HepG2 (cell line): Measurements from ENCODE around the gene LCMT2. TPM values are rescaled to one million over a fixed set of nuclear protein-coding genes. Genes with fewer than 3 reads are reported as not detected.

Experiments used
- AHR ChIP-seq: IDR thresholded peaks from 2 replicates; pipeline ENCODE4 v1.6.1; 2018; ENCODE audit warnings: missing genetic modification reagents, missing compliant biosample characterization
- CENPBD1 ChIP-seq: sonication (generic); formaldehyde crosslinking; IDR thresholded peaks from 2 replicates; pipeline ENCODE4 v1.8.0; 2022; ENCODE audit warnings: missing genetic modification reagents, low read depth, mild to moderate bottlenecking, borderline replicate concordance
- FLYWCH1 ChIP-seq: sonication (generic); formaldehyde crosslinking; IDR thresholded peaks from 2 replicates; pipeline ENCODE4 v1.8.1; 2023; ENCODE audit warnings: mild to moderate bottlenecking, missing genetic modification reagents
- FOSL1 ChIP-seq: sonication (generic); formaldehyde crosslinking; IDR thresholded peaks from 2 replicates; pipeline ENCODE4 v1.9.0; 2021; ENCODE audit warnings: missing genetic modification reagents, borderline replicate concordance
- GABPA ChIP-seq, 2 experiments: IDR thresholded peaks; 2 replicates each; pipeline ENCODE4 v1.6.1; 2011 to 2016; ENCODE audit warnings: low read depth in 2 of 2, low read length in 1 of 2, missing biosample characterization in 1 of 2, missing genetic modification characterization in 1 of 2
- HES4 ChIP-seq: sonication (generic); formaldehyde crosslinking; IDR thresholded peaks from 2 replicates; pipeline ENCODE4 v1.9.0; 2021; ENCODE audit warnings: mild to moderate bottlenecking, missing genetic modification reagents, borderline replicate concordance
- HOXD1 ChIP-seq: sonication (generic); formaldehyde crosslinking; IDR thresholded peaks from 2 replicates; pipeline ENCODE4 v1.5.0; 2020; ENCODE audit warnings: missing genetic modification reagents
- JARID2 ChIP-seq: sonication (generic); formaldehyde crosslinking; IDR thresholded peaks from 2 replicates; pipeline ENCODE4 v1.8.1; 2023; ENCODE audit warnings: missing genetic modification reagents, inconsistent platforms; ENCODE audit not compliant: insufficient replicate concordance
- NFATC3 ChIP-seq: sonication (generic); formaldehyde crosslinking; IDR thresholded peaks from 2 replicates; pipeline ENCODE4 v1.5.1; 2020; ENCODE audit warnings: mild to moderate bottlenecking, missing genetic modification reagents
- NFE2L1 ChIP-seq: sonication (generic); formaldehyde crosslinking; IDR thresholded peaks from 2 replicates; pipeline ENCODE4 v1.4.0; 2020; ENCODE audit warnings: missing genetic modification reagents, mild to moderate bottlenecking, borderline replicate concordance
- PAF1 ChIP-seq: IDR thresholded peaks from 2 replicates; pipeline ENCODE4 v1.6.1; 2016; ENCODE audit warnings: missing genetic modification reagents, missing compliant biosample characterization
- PHF8 ChIP-seq: sonication (generic); formaldehyde crosslinking; IDR thresholded peaks from 2 replicates; pipeline ENCODE4 v1.5.0; 2020; ENCODE audit warnings: missing genetic modification reagents
- RELA ChIP-seq: sonication (generic); formaldehyde crosslinking; IDR thresholded peaks from 2 replicates; pipeline ENCODE4 v1.4.0; 2020; ENCODE audit warnings: missing genetic modification reagents
- ZFP36 ChIP-seq: fragments of 150-350 bp; IDR thresholded peaks from 2 replicates; pipeline ENCODE4 v1.6.1; 2018; ENCODE audit warnings: borderline replicate concordance, low read length, low read depth; ENCODE audit not compliant: partially characterized antibody
- ZNF235 ChIP-seq: sonication (generic); formaldehyde crosslinking; IDR thresholded peaks from 2 replicates; pipeline ENCODE4 v1.8.1; 2023; ENCODE audit warnings: mild to moderate bottlenecking, missing genetic modification reagents, borderline replicate concordance
- ZNF432 ChIP-seq: sonication (generic); formaldehyde crosslinking; IDR thresholded peaks from 2 replicates; pipeline ENCODE4 v1.5.0; 2020; ENCODE audit warnings: missing genetic modification reagents, mild to moderate bottlenecking, borderline replicate concordance
- ZNF446 ChIP-seq: sonication (generic); formaldehyde crosslinking; IDR thresholded peaks from 2 replicates; pipeline ENCODE4 v1.5.0; 2020; ENCODE audit warnings: mild to moderate bottlenecking, missing genetic modification reagents
- ZNF598 ChIP-seq: sonication (generic); formaldehyde crosslinking; IDR thresholded peaks from 2 replicates; pipeline ENCODE4 v1.5.1; 2020; ENCODE audit warnings: mild to moderate bottlenecking, missing genetic modification reagents, borderline replicate concordance
- polyA plus RNA-seq, 8 experiments: library from polyadenylated mRNA; depleted of rRNA in 3 of 8; stranded (reverse) in 7 of 8; unstranded in 1 of 8; fragments of >200 nt; fragmentation: Illumina TruSeq in 4 of 8; extraction: Trizol in 4 of 8; gene quantifications; 2 replicates each; pipeline versions ENCODE4 v1.2.1 to v1.2.3, GENCODE V29; 2011 to 2016; ENCODE audit warnings: low read depth in 4 of 8, missing spikeins in 1 of 8, mixed read lengths in 1 of 8; ENCODE audit not compliant: insufficient read depth in 1 of 8
- total RNA-seq, 5 experiments: library from RNA; depleted of rRNA; stranded (reverse); fragments of >200 nt; fragmentation: Illumina TruSeq; extraction: Trizol; gene quantifications; 2 replicates each; pipeline ENCODE4 v1.2.3, GENCODE V29; 2016; ENCODE audit warnings: low read depth in 1 of 5
- TF ChIP-seq, protein P1 (sequence below), 2 experiments: fragments of 450-650 bp in 1 of 2; sonication (generic) in 1 of 2; formaldehyde crosslinking; IDR thresholded peaks; 2 replicates each; pipeline versions ENCODE4 v1.5.0 to v1.8.0; 2020 to 2022; ENCODE audit warnings: mild to moderate bottlenecking in 1 of 2, missing genetic modification reagents in 1 of 2
- TF ChIP-seq, protein P2 (sequence below): sonication (generic); formaldehyde crosslinking; IDR thresholded peaks from 2 replicates; pipeline ENCODE4 v1.5.1; 2020; ENCODE audit warnings: missing genetic modification reagents, mild to moderate bottlenecking, borderline replicate concordance
- TF ChIP-seq, protein P3 (sequence below): sonication (generic); formaldehyde crosslinking; IDR thresholded peaks from 2 replicates; pipeline ENCODE4 v1.4.0; 2020; ENCODE audit warnings: mild to moderate bottlenecking, missing genetic modification reagents, borderline replicate concordance
- TF ChIP-seq, protein P4 (sequence below): sonication (generic); formaldehyde crosslinking; IDR thresholded peaks from 2 replicates; pipeline ENCODE4 v1.8.0; 2023; ENCODE audit warnings: mild to moderate bottlenecking, missing genetic modification reagents

LCMT2 gene
- total and polyA plus RNA-seq, 2 of the 13 experiments (the other 11 are each of a cell fraction or from before 2014, with no cell fraction given), result 6.9 to 9.1 TPM

DNA sequence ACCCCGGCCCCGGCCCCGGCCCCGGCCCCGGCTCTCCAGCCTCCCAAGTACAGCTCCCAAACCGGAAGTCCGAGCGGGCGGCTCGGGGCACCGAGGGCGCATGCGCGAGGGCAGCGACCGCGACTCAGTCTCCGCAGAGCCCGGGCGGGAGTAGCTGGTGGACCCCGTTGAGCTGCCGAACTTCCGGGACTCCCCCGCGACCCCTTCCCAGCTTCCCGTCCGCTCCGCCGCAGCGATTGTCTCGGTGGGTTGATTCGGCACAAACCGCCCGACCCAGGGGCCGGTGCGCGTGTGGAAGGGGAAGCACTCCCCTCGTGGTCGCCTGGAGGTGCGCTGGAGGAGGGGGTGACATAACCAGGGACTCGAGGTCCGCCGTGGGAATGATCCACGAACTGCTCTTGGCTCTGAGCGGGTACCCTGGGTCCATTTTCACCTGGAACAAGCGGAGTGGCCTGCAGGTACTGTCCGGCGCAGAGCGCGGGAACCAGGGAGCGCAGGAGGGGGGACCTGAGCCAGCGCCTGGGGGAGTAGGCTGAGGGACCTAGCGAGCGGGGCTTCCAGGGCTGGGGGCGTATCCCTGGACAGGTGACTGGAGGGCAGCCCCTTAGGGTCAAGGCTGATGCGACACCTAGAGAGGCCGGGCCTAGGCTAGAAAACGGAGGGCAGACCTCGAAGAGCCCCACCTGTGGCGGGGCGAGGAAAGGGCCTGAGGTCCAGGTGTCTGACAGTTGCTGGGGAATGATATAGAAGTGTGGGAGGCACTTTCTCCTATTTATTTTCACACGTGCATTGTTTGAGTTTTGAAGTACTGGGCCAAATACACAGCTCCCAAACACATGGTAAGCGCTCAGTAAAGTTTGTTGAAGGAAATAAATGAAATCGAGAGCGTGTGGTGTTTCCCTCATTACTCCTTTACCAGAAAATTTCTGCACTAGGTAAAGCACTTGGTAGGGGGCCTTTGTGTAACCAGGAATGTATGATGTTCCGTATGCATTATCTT lies 40.9 kb upstream of the LCMT2 start, which contains the start of the genes TUBGCP4 and ZSCAN29 (continued):
- TF ChIP-seq HOXD1 (CRISPR knock-in tag) (peak; percentile 63; the same call in 1 of the 2 replicates), PAF1 (CRISPR knock-in tag) (no peak), ZFP36 (no peak), NFATC3 (CRISPR knock-in tag) (no peak), FOSL1 (no peak), ZNF432 (CRISPR knock-in tag) (no peak), ZNF598 (CRISPR knock-in tag) (peak; percentile 75; the same call in 1 of the 2 replicates), ZNF446 (peak; percentile 79), AHR (CRISPR knock-in tag) (no peak), RELA (CRISPR knock-in tag) (no peak; the same call in 1 of the 2 replicates), GABPA (IDR thresholded peaks at IDR 0.05; ENCODE audit: low read depth, low read length) (peak; percentile 84), GABPA (CRISPR knock-in tag; IDR thresholded peaks at IDR 0.05; ENCODE audit: low read depth) (peak; percentile 88), FLYWCH1 (CRISPR knock-in tag) (0 out of 2 replicates have a peak, but pooled peaks have one; percentile 66), ZNF235 (CRISPR knock-in tag) (no peak), CENPBD1 (CRISPR knock-in tag) (no peak), HES4 (CRISPR knock-in tag) (peak; percentile 53; the same call in 1 of the 2 replicates), NFE2L1 (CRISPR knock-in tag) (no peak), JARID2 (CRISPR knock-in tag) (no peak), PHF8 (CRISPR knock-in tag) (peak; percentile 98)
- TF ChIP-seq, protein P1, sequence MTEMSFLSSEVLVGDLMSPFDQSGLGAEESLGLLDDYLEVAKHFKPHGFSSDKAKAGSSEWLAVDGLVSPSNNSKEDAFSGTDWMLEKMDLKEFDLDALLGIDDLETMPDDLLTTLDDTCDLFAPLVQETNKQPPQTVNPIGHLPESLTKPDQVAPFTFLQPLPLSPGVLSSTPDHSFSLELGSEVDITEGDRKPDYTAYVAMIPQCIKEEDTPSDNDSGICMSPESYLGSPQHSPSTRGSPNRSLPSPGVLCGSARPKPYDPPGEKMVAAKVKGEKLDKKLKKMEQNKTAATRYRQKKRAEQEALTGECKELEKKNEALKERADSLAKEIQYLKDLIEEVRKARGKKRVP (CRISPR knock-in tag; IDR thresholded peaks at IDR 0.05), result 0 out of 4 replicates have a peak, but pooled peaks of 1 of the 2 experiments have one; percentile 28
- TF ChIP-seq, protein P2, sequence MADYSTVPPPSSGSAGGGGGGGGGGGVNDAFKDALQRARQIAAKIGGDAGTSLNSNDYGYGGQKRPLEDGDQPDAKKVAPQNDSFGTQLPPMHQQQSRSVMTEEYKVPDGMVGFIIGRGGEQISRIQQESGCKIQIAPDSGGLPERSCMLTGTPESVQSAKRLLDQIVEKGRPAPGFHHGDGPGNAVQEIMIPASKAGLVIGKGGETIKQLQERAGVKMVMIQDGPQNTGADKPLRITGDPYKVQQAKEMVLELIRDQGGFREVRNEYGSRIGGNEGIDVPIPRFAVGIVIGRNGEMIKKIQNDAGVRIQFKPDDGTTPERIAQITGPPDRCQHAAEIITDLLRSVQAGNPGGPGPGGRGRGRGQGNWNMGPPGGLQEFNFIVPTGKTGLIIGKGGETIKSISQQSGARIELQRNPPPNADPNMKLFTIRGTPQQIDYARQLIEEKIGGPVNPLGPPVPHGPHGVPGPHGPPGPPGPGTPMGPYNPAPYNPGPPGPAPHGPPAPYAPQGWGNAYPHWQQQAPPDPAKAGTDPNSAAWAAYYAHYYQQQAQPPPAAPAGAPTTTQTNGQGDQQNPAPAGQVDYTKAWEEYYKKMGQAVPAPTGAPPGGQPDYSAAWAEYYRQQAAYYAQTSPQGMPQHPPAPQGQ, result no peak
- TF ChIP-seq, protein P3, sequence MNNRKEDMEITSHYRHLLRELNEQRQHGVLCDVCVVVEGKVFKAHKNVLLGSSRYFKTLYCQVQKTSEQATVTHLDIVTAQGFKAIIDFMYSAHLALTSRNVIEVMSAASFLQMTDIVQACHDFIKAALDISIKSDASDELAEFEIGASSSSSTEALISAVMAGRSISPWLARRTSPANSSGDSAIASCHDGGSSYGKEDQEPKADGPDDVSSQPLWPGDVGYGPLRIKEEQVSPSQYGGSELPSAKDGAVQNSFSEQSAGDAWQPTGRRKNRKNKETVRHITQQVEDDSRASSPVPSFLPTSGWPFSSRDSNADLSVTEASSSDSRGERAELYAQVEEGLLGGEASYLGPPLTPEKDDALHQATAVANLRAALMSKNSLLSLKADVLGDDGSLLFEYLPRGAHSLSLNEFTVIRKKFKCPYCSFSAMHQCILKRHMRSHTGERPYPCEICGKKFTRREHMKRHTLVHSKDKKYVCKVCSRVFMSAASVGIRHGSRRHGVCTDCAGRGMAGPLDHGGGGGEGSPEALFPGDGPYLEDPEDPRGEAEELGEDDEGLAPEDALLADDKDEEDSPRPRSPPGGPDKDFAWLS (CRISPR knock-in tag), result no peak
- TF ChIP-seq, protein P4, sequence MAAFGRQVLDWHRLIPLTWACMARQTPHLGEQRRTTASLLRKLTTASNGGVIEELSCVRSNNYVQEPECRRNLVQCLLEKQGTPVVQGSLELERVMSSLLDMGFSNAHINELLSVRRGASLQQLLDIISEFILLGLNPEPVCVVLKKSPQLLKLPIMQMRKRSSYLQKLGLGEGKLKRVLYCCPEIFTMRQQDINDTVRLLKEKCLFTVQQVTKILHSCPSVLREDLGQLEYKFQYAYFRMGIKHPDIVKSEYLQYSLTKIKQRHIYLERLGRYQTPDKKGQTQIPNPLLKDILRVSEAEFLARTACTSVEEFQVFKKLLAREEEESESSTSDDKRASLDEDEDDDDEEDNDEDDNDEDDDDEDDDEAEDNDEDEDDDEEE (CRISPR knock-in tag), result peak; percentile 76
